ENCODE results near the gene EHD1.

EHD1 gene

GRCh38 chr11:64841592-64842365 is 36.6 kb downstream of the EHD1 start:
- no peak for DNase-seq

DNA sequence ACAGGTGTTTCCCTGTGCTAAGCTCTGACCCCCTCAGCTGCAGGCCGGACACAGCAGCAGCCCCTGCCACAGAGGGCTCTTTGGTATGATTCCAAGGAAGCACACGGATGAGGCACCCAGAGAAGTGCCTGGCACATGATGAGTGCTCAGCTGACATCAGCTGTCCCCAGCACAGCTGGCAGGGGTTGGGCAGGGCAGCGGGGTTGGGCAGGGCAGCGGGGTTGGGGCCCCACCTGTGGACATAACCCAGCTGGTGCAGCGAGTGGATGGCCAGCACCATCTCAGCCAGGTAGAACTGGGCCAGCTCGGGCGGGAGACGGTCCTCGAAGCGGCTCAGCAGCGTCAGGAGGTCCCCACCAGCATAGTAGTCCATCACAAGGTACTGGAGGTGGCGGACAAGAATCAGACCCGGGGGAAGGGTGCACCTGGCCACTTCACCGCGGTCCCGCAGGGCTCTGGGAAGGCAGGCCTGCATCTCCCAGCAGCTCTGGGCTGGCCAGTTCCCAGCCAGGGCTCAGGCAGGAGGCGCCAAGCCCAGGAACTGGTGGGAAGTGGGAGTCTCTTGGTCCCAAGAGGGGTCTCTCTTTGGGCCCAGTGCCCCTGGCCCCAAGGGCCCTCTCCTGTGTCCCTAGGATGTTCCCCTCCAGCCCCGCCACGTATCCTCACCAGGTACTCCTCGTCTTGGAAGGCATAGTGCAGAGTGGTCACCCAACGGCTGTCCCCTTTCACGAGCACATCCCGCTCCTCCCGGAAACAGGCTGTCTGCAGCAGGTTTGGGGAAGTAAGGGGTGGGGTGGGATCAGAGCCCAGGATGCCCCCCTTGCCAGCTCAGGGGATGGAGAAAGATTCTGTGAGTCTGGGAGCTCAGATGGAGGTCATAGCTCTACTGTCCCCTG is 38.3 kb downstream of the EHD1 start:
- DNase-seq, result no peak

- no peak for DNase-seq
These were observed 39.1 kb downstream of the EHD1 start for GRCh38 chr11:64839335-64839734.

GRCh38 chr11:64838600-64839334 is 39.7 kb downstream of the EHD1 start:
- no peak for DNase-seq

- no peak for DNase-seq
These were observed 40.5 kb downstream of the EHD1 start for GRCh38 chr11:64837887-64838351.

DNA sequence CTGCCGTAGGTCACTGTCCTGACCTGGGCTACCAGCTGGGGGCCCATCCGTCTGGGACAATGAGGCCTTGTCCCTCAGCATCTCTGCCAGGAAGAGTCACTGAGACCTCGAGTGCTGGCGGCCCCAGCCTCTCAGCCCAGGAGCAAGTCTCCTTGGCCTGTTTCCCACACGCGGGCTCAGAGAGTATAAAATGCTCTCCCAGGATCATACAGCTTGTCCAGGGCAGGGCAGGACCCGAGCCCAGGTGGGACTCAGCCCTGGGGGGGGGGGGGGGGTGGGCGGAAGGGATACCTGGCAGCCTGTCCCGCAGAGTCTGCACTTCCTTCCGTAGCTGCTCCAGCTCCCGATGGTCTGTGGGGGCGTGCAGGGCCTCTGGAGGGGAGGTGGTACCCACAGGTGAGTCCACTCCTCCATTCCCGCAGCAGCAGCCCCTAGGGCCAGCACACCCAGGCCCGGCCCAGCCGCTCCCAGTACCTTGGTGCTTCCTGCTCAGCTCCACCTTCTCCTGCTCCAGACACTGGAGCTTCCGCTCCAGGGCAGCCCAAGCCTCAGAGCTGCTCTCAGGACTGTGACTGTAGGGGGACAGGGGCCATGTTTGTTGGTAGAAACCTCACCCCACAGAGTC is 41.9 kb downstream of the EHD1 start:
- no peak for DNase-seq

GRCh38 chr11:64835616-64836447 is 42.6 kb downstream of the EHD1 start:
- DNase-seq, result no peak

- no peak for DNase-seq
These were observed 43.5 kb downstream of the EHD1 start for GRCh38 chr11:64834723-64835615.

GRCh38 chr11:64834031-64834722 is 44.2 kb downstream of the EHD1 start:
- no peak for DNase-seq

- DNase-seq, result no peak
These were observed 44.9 kb downstream of the EHD1 start for GRCh38 chr11:64833509-64833908.

GRCh38 chr11:64833198-64833502 is 45.3 kb downstream of the EHD1 start:
- no peak for DNase-seq

GRCh38 chr11:64832467-64833197 is 45.8 kb downstream of the EHD1 start:
- DNase-seq, result no peak

DNA sequence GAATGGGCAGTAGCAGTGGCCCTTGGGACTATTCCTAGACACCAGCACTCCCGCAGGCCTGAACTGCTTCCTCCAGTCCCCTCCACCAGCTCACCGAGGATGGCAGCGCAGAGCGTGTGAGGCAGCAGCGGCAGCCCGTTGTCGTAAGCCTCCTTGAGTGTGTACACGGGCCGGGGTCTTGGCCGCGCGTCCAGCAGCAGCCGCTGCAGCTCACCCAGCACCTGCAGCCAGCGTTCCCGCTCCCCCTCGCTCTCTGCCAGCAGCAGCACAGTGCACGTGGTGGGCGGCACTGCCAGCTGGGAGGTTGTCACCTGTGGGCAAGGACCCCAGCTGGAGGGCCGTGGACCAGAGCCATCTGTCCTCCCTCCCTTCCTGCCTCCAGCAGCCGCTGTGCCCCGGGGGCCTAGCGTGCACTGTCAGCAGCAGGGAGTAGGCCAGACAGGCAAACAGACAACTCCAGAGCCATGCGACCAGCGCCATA is 47.0 kb downstream of the EHD1 start:
- DNase-seq, result no peak

- DNase-seq, result no peak
These were observed 48.7 kb downstream of the EHD1 start for GRCh38 chr11:64829536-64830251.

DNA sequence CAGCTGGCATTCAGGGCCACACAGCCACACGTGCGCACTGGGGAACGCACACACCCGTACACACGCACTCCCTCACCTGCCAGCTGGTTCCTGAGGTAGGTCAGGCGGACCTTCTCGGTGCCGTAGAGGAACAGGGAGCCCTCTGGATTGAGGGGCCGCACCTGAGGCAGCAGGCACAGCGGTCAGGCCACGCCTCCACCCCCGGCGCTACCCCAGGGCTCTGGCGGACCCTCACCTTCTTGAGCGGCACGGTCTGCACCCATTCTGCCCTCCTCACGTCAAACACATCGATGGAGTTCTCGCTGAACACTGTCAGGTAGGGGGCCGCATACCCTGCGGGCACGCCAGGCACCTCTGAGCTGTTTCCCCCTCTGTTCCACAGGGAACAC is 51.0 kb downstream of the EHD1 start:
- no peak for DNase-seq

GRCh38 chr11:64826578-64827450 is 51.6 kb downstream of the EHD1 start:
- no peak for DNase-seq

- DNase-seq, result no peak
These were observed 52.4 kb downstream of the EHD1 start for GRCh38 chr11:64826062-64826461.

All from SIG-M5 (cell line).